ENCODE data around the gene LAMA5. TPM values are rescaled to one million over a fixed set of nuclear protein-coding genes. Genes with fewer than 3 reads are reported as not detected.

Gene LAMA5
- total RNA-seq, 4 donors from 2014 or later: 93.9 to 179 (median 117) TPM

DNA sequence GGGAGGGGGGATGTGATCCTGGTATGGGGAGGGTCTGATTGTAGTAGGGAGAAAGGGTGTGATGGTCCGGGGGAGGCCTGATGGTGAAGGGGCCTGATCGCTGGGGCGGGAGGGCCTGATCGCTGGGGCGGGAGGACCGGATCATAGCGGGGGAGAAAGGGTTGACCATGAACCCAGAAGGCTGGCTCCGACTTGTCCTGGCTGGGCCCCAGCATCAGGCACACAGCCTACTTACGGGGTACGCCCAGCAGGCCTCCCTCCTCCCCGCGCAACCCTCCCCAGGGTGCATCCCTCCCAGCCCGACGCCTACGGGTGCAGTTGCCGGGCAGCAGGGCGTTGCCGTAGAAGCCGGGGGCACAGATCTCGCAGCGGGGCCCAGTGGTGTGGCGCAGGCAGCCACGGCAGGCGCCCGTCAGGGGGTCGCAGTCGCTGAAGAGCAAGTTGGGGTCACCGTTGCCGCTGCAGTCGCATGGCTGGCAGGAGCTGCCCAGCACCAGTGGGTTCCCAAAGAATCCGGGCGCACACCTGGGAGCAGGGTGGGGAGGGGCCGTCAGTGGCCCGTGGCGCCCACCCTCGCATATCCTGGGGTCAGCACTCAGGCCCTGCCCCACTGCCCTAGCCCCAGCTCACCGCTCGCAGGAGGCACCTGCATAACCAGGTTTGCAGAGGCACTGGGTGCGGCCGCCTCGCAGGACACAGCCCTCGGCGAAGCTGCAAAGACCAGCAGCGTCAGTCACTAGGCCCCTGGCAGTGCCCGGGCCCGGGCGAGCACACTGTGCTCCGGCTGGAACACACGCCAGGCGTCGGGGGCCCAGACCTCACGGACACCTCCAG, 43.7 kb downstream of the LAMA5 start:
- Histone ChIP-seq H3K36me3 (peaks cover 64 to 75% of the 10 kb centered on the region in 2 donors), H3K27ac (no peak overlapping the region), H3K27me3 (no peaks in the 10 kb centered on the region), H3K9me3 (no peaks in the 10 kb centered on the region), H3K4me1 (no peaks in the 10 kb centered on the region), H3K4me3 (replicated peaks in 1 of 3) (no peak overlapping the region)
- TF ChIP-seq CTCF (IDR thresholded peaks at IDR 0.05): no peak
- no peak for TF ChIP-seq POLR2A (IDR thresholded peaks at IDR 0.05)
- no peak for DNase-seq
- intact Hi-C loops (cut with DNase I): no loop called here
- WGBS, 2 donors: 71 to 86% methylated on average over 13 to 18 of the region's 52 CpGs

DNA sequence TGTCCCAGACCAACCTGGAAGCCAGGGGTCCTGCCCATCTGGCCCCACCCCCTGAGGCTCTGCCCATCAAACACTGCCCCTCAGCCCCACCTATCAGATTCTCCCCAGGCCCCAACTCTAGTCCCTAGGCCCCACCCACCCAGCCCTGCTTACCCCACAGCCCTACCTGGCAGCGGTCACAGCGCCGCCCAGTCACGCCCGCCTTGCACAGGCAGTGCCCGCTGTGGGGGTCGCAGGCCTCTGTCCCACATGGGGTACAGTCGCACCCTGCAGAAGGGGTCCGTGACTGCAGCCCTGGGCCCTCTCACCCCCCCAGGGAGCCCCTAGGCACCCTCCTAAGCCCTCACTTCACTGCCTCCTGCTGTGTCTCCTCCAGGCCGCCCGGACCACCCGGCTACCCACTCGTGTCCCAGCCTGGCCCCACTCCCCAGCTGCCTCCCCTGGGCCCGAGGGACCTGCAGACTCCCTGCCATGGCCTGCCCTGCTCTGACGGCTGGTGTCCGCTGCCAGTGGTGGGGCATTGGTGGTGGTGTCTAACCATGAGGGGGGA, 44.5 kb downstream of the LAMA5 start:
- Histone ChIP-seq H3K36me3 (peaks cover 56 to 68% of the 10 kb centered on the region in 2 donors), H3K27ac (no peak overlapping the region), H3K27me3 (no peaks in the 10 kb centered on the region), H3K9me3 (no peaks in the 10 kb centered on the region), H3K4me3 (replicated peaks in 1 of 3) (no peak overlapping the region), H3K4me1 (no peaks in the 10 kb centered on the region)
- intact Hi-C loops (cut with DNase I): no loop called here
- no peak for DNase-seq
- WGBS, 2 donors: 90 to 97% methylated on average over 7 to 14 of the region's 16 CpGs
- no peak for TF ChIP-seq CTCF (IDR thresholded peaks at IDR 0.05)
- TF ChIP-seq POLR2A (IDR thresholded peaks at IDR 0.05): no peak

- no peak overlapping the region for H3K27ac ChIP-seq
- H3K4me1 ChIP-seq: no peaks in the 10 kb centered on the region
- intact Hi-C loops (cut with DNase I): no loop called here
- TF ChIP-seq CTCF (IDR thresholded peaks at IDR 0.05): no peak
- TF ChIP-seq POLR2A (IDR thresholded peaks at IDR 0.05): no peak
- WGBS, 2 donors: 100% methylated on average over 4 of the region's 16 CpGs; no CpG with 5 or more reads in 1 of the 2 donors
- no peak overlapping the region for H3K4me3 ChIP-seq (replicated peaks in 1 of 3)
- H3K36me3 ChIP-seq: peaks cover 56 to 68% of the 10 kb centered on the region in 2 donors
- no peak for DNase-seq
- no peaks in the 10 kb centered on the region for H3K27me3 ChIP-seq
- no peaks in the 10 kb centered on the region for H3K9me3 ChIP-seq
Measured at GRCh38 chr20:62321975-62322374, 45.1 kb downstream of the LAMA5 start.

GRCh38 chr20:62321521-62321948, 45.6 kb downstream of the LAMA5 start:
- H3K4me1 ChIP-seq: no peaks in the 10 kb centered on the region
- intact Hi-C loops (cut with DNase I): no loop called here
- H3K36me3 ChIP-seq: peaks cover 56 to 68% of the 10 kb centered on the region in 2 donors
- no peaks in the 10 kb centered on the region for H3K9me3 ChIP-seq
- no peak overlapping the region for H3K27ac ChIP-seq
- no peak for TF ChIP-seq POLR2A (IDR thresholded peaks at IDR 0.05)
- no peak for TF ChIP-seq CTCF (IDR thresholded peaks at IDR 0.05)
- no peak overlapping the region for H3K4me3 ChIP-seq (replicated peaks in 1 of 3)
- H3K27me3 ChIP-seq: no peaks in the 10 kb centered on the region
- DNase-seq: no peak
- WGBS, 2 donors: 85 to 91% methylated on average over 7 of the region's 7 CpGs

All from thyroid gland (tissue), 4 donors.